GM12872 (cell line): ENCODE measurements around the gene C12orf42.

Source experiments
- TF ChIP-seq, protein P1 (sequence below): IDR thresholded peaks from 3 replicates; pipeline ENCODE4 v1.5.1; 2011; ENCODE audit warnings: low read depth, mild to moderate bottlenecking, low read length, moderate library complexity; ENCODE audit not compliant: insufficient read depth

The C12orf42 gene

DNA sequence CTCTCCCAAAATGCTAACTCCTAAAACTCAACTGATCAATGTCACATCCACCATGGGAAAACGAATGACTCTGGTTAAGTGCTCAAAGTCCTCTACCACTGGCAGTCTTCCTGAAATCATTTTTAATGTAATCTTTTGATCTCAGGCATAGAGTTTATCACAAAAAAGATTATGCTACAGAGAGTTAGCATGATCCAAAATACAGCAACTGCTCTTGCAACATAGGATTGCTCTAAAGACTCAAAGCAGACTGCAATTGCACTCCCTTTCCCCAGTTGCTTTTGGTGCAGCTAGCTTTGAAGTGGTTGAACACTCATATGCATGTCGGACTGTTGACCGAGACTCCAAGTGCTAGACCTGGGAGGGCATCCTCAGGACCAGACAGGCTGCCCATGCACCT is 109.3 kb downstream of the C12orf42 start:
- TF ChIP-seq, protein P1, sequence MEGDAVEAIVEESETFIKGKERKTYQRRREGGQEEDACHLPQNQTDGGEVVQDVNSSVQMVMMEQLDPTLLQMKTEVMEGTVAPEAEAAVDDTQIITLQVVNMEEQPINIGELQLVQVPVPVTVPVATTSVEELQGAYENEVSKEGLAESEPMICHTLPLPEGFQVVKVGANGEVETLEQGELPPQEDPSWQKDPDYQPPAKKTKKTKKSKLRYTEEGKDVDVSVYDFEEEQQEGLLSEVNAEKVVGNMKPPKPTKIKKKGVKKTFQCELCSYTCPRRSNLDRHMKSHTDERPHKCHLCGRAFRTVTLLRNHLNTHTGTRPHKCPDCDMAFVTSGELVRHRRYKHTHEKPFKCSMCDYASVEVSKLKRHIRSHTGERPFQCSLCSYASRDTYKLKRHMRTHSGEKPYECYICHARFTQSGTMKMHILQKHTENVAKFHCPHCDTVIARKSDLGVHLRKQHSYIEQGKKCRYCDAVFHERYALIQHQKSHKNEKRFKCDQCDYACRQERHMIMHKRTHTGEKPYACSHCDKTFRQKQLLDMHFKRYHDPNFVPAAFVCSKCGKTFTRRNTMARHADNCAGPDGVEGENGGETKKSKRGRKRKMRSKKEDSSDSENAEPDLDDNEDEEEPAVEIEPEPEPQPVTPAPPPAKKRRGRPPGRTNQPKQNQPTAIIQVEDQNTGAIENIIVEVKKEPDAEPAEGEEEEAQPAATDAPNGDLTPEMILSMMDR: no peak

DNA sequence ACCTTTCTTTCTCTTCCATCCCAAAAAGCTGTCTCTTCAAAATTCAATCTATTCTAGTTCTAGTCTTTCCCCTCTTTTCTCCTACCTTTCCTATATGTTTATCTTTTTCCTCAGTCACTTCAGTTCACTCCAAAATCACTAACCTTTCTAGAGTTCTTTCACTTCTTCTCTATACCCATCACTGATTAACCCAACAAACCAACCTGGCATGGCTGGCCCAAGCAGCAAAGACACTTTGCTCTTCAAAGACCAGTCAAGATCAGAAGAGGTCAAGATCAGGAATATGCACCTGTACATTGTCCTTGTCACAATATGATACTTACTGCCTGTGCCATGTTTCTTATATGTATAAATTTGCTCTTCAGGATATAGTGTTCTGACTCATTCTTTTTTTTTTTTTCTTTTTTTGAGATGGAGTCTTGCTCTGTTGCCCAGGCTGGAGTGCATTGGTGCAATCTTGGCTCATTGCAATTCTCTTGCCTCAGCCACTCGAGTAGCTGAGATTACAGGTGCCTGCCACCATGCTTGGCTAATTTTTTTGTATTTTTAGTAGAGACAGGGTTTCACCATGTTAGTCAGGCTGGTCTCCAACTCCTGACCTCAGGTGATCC is 112.9 kb downstream of the C12orf42 start:
- TF ChIP-seq, protein P1: no peak

DNA sequence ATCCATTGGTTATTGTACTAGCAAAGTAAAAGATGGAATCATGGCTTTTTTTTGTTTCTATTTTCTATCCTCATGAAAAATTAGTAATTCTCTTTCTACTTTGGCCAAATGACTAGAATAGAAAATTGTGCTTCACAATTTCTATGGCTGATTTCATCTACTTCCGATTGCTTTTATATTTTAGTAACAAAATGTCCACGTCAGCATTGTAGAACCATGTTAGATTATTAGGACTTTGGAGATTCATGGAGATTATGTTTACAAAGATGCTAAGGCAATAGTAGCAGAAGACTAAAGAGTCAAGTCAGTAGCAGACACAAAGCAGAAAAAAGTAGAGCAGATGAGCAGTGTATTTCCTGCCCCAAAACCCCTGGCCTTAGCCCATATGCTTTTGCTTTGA is 113.6 kb downstream of the C12orf42 start:
- TF ChIP-seq, protein P1: no peak

DNA sequence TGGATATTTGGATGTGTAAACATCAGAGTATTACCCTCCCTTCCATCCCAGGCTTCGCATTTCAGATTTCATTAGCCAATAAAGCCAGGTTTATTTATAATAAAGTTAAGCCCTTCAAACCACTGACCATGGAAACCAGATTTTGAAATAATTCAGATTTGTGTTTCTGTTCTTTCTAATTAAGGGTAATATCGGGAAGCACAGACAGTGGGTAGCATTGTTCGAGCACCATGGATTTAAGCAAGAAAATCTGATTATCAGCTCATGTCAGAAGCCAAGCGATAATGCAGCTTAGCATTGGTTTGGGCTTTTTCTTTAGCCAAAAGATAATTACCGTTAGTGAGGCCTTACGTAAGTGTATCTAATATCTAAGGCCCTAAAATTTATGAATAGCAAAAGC is 116.1 kb downstream of the C12orf42 start:
- TF ChIP-seq, protein P1: no peak

DNA sequence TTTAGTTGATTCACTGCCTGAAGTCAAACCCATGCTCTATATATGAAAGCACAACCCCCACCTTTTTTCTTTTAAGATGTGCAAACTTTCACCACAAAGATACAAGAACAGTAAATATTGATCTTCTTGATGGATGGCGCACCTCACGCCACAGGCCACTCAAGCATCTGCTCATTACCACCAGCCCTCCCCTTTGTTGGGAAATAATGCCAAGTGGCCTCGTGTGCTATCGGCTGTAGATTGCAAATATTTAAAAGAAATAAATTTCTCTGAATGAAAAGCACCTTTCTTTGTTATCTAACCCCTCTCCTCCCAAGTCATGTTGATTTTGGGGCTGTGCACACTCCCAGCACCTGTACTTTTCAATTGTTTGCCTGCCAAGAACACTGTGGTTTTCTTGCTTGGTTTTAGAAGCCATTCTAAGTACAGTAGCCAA is 122.7 kb downstream of the C12orf42 start:
- TF ChIP-seq, protein P1: no peak

DNA sequence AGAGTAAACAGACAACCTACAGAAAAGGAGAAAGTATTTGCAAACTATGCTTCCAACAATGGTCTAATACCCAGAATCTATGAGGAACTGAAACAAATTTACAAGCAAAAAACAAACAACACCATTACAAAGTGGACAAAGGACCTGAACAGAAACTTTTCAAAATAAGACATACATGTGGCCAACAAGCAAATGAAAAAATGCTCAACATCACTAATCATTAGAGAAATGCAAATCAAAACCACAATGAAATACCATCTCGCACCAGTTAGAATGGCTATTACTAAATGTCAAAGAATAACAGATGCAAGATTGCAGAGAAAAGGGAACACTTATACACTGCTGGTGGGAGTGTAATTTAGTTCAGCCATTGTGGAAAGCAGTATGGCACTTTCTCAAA is 125.8 kb downstream of the C12orf42 start:
- TF ChIP-seq, protein P1: no peak

DNA sequence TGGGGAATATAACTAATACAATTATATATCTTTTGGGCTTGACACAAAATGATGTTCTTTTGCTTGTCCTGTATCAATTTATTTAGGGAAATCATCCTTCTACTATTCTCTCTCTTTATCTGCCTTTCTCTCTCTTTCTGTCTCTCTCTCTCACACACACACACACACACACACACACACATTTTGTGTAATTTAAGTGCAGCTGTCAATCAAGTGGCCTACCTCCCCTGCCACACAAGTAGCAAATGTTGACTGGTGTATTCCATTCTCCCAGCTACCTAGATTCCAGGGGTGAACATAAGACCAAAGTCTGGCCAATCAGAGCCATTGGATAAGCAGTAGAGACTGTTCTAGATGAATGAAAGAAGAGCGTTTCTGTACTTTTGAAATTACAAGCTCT is 127.6 kb downstream of the C12orf42 start:
- TF ChIP-seq, protein P1: no peak
